Mammary epithelial cell (primary cell): Measurements from ENCODE around the gene HPF1.
"Not testable (repeated sequence)": the region's sequence is repeated elsewhere in the genome, so short reads cannot be mapped to it uniquely, and the experiment has no call there.

Experiments
- EZH2 ChIP-seq: IDR thresholded peaks from 2 replicates; pipeline ENCODE4 v1.6.1; 2012; ENCODE audit warnings: low read length, inconsistent platforms, borderline replicate concordance
- TF ChIP-seq, protein P1 (sequence below), 2 donors: IDR thresholded peaks in 1 of 2; conservative IDR thresholded peaks in 1 of 2; 2 replicates each; pipeline ENCODE4 v1.5.1; 2011 to 2012; ENCODE audit warnings: inconsistent platforms in 2 of 2, low read length in 2 of 2, mild to moderate bottlenecking in 2 of 2, control low read depth in 1 of 2, low read depth in 1 of 2; ENCODE audit not compliant: insufficient read depth in 1 of 2; ENCODE audit errors: extremely low read depth in 1 of 2

DNA sequence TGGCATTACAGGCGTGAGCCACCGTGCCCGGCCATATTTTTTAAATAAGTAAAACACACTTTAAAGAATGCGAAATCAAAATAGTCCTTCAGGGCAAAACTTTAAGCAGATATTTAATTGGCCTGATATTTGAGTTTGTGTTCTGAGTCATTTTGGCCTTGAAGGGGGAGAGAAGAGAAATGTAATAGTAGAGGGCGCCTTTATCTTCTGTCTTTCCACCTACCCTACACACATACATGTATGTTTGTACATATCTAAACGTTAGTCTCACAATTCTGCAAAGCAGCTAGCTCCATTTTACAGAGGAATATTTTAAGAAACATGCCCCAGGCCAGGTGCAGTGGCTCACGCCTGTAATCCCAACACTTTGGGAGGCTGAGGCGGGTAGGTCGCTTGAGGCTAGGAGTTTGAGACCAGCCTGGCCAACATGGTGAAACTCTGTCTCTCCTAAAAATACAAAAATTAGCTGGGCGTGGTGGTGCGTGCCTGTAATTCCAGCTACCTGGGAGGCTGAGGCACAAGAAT is 13.9 kb upstream of the HPF1 start:
- TF ChIP-seq, protein P1, sequence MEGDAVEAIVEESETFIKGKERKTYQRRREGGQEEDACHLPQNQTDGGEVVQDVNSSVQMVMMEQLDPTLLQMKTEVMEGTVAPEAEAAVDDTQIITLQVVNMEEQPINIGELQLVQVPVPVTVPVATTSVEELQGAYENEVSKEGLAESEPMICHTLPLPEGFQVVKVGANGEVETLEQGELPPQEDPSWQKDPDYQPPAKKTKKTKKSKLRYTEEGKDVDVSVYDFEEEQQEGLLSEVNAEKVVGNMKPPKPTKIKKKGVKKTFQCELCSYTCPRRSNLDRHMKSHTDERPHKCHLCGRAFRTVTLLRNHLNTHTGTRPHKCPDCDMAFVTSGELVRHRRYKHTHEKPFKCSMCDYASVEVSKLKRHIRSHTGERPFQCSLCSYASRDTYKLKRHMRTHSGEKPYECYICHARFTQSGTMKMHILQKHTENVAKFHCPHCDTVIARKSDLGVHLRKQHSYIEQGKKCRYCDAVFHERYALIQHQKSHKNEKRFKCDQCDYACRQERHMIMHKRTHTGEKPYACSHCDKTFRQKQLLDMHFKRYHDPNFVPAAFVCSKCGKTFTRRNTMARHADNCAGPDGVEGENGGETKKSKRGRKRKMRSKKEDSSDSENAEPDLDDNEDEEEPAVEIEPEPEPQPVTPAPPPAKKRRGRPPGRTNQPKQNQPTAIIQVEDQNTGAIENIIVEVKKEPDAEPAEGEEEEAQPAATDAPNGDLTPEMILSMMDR (conservative IDR thresholded peaks at IDR 0.05 in 1 of 2, IDR thresholded peaks at IDR 0.05 in 1 of 2; ENCODE audit: extremely low read depth in 1 of 2, insufficient read depth in 1 of 2, low read depth in 1 of 2, low read length in 2 of 2) = not testable (repeated sequence)
- not testable (repeated sequence) for TF ChIP-seq EZH2
